OCI-LY7 (cell line): Measurements from ENCODE around the gene TACR1.

Source experiments
- EZH2phosphoT487 ChIP-seq: fragments of 200-600 bp; sonication (generic); IDR thresholded peaks from 2 replicates; pipeline ENCODE4 v1.6.1; 2018; ENCODE audit warnings: low read depth, borderline replicate concordance, mild to moderate bottlenecking, mixed run types, antibody characterized with exemption, low read length, moderate library complexity, mixed read lengths
- TF ChIP-seq, protein P1 (sequence below): fragments of 200-600 bp; sonication (generic); conservative IDR thresholded peaks from 2 replicates; pipeline ENCODE4 v1.5.1; 2014; ENCODE audit warnings: mild to moderate bottlenecking, antibody characterized with exemption, low read length, moderate library complexity, mixed read lengths

DNA sequence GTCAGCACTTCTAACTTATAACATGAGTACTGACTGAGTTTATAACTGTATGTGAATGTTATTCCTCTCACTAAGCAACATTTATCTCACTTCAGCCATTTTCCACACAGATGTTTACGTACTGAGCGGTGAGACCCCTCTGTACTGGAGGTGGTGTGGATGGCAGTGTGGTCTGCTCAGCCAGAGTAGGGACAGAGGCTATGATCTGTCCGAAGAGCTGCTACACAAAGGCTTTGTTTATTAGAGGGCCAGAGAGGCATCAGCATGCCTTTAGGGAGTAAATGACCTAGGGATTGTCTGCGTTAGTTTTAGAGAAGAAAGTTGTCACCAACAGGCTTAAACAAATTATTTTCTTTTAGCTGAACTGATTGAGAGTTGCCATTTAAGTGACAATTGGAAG, 23.2 kb upstream of the TACR1 start:
- TF ChIP-seq, protein P1, sequence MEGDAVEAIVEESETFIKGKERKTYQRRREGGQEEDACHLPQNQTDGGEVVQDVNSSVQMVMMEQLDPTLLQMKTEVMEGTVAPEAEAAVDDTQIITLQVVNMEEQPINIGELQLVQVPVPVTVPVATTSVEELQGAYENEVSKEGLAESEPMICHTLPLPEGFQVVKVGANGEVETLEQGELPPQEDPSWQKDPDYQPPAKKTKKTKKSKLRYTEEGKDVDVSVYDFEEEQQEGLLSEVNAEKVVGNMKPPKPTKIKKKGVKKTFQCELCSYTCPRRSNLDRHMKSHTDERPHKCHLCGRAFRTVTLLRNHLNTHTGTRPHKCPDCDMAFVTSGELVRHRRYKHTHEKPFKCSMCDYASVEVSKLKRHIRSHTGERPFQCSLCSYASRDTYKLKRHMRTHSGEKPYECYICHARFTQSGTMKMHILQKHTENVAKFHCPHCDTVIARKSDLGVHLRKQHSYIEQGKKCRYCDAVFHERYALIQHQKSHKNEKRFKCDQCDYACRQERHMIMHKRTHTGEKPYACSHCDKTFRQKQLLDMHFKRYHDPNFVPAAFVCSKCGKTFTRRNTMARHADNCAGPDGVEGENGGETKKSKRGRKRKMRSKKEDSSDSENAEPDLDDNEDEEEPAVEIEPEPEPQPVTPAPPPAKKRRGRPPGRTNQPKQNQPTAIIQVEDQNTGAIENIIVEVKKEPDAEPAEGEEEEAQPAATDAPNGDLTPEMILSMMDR, result no peak
- no peak for TF ChIP-seq EZH2phosphoT487
